Testis (tissue), 2 donors: ENCODE measurements around the gene PRSS38.

ENCODE experiments used
- POLR2A ChIP-seq: fragments of 450-650 bp; IDR thresholded peaks from one replicate; pipeline ENCODE4 v1.6.1; 2017; ENCODE audit warnings: antibody characterized with exemption, mild to moderate bottlenecking, moderate library complexity
- TF ChIP-seq, protein P1 (sequence below), 3 experiments: fragments of 450-650 bp in 2 of 3; fragments of 200-600 bp in 1 of 3; sonication (generic) in 1 of 3; IDR thresholded peaks; one replicate each; pipeline ENCODE4 v1.5.1; 2016 to 2019; ENCODE audit warnings: antibody characterized with exemption in 3 of 3, mild to moderate bottlenecking in 2 of 3, moderate library complexity in 1 of 3

DNA sequence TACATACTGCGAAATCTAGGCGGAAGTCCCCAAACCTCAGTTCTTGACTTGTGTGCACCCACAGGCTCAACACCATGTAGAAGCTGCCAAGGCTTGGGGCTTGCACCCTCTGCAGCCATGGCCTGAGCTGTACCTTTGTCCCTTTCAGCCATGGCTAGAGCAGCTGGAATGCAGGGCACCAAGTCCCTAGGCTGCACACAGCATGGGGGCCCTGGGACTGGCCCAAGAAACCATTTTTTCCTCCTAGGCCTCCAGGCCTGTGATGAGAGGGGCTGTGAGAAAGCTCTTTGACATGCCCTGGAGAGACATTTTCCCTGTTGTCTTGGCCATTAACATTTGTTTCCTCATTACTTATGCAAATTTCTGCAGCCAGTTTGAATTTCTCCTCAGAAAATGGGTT lies 1.5 kb upstream of the PRSS38 start:
- TF ChIP-seq, protein P1, sequence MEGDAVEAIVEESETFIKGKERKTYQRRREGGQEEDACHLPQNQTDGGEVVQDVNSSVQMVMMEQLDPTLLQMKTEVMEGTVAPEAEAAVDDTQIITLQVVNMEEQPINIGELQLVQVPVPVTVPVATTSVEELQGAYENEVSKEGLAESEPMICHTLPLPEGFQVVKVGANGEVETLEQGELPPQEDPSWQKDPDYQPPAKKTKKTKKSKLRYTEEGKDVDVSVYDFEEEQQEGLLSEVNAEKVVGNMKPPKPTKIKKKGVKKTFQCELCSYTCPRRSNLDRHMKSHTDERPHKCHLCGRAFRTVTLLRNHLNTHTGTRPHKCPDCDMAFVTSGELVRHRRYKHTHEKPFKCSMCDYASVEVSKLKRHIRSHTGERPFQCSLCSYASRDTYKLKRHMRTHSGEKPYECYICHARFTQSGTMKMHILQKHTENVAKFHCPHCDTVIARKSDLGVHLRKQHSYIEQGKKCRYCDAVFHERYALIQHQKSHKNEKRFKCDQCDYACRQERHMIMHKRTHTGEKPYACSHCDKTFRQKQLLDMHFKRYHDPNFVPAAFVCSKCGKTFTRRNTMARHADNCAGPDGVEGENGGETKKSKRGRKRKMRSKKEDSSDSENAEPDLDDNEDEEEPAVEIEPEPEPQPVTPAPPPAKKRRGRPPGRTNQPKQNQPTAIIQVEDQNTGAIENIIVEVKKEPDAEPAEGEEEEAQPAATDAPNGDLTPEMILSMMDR (IDR thresholded peaks at IDR 0.05): no peak
- TF ChIP-seq POLR2A: no peak
